Stomach (tissue), 4 donors: ENCODE data around the gene SMYD3.

ENCODE experiments used
- CTCF ChIP-seq, 7 experiments: fragments of 450-650 bp in 4 of 7; fragments of 200-600 bp in 3 of 7; sonication (generic) in 3 of 7; IDR thresholded peaks; one replicate each; pipeline ENCODE4 v1.5.1; 2016 to 2019; ENCODE audit warnings: antibody characterized with exemption in 7 of 7, control low read depth in 2 of 7, mild to moderate bottlenecking in 1 of 7
- EP300 ChIP-seq: sonication (generic); formaldehyde crosslinking; IDR thresholded peaks from one replicate; pipeline ENCODE4 v1.6.1; 2017; ENCODE audit warnings: antibody characterized with exemption
- POLR2A ChIP-seq, 4 donors: fragments of 450-650 bp; IDR thresholded peaks; one replicate each; pipeline ENCODE4 v1.6.1; 2016; ENCODE audit warnings: antibody characterized with exemption in 4 of 4, control low read depth in 2 of 4, mild to moderate bottlenecking in 1 of 4, moderate library complexity in 1 of 4
- POLR2AphosphoS5 ChIP-seq, 3 donors: sonication (generic); formaldehyde crosslinking; IDR thresholded peaks; one replicate each; pipeline ENCODE4 v1.6.1; 2016; ENCODE audit warnings: antibody characterized with exemption in 3 of 3

GRCh38 chr1:246169486-246169885 lies 337.6 kb downstream of the SMYD3 start:
- TF ChIP-seq POLR2AphosphoS5 (IDR thresholded peaks at IDR 0.05) (no peak), CTCF (IDR thresholded peaks at IDR 0.05) (no peak), POLR2A (IDR thresholded peaks at IDR 0.05) (no peak), EP300 (no peak)
